Liver (tissue), 9 donors: ENCODE measurements around the gene OSTF1. TPM values are rescaled to one million over a fixed set of nuclear protein-coding genes. Genes with fewer than 3 reads are reported as not detected.
A peak's percentile ranks its signal among the peaks of the same experiment; 100 is the strongest.

Experiments used
- DNase-seq: peaks from one replicate; pipeline ENCODE4 v3.0.0-alpha.2; 2017; ENCODE audit warnings: low spot score
- H3K27ac ChIP-seq, 2 donors: one replicate each; pipeline ENCODE4 v1.7.0; 2013; ENCODE audit warnings: inconsistent platforms in 2 of 2, low read length in 2 of 2, control low read depth in 1 of 2, low read depth in 1 of 2, mild to moderate bottlenecking in 1 of 2
- H3K27me3 ChIP-seq, 4 donors: one replicate each; pipeline versions ENCODE4 v1.6.1 to v1.7.0; 2013; ENCODE audit warnings: low read length in 3 of 4, inconsistent platforms in 1 of 4, mild to moderate bottlenecking in 1 of 4, moderate library complexity in 1 of 4; ENCODE audit not compliant: control insufficient read depth in 4 of 4, insufficient read depth in 4 of 4
- H3K36me3 ChIP-seq, 4 donors: one replicate each; pipeline versions ENCODE4 v1.6.1 to v1.7.0; 2013; ENCODE audit warnings: low read length in 3 of 4, mild to moderate bottlenecking in 3 of 4, low read depth in 1 of 4, moderate library complexity in 1 of 4; ENCODE audit not compliant: control insufficient read depth in 4 of 4, insufficient read depth in 3 of 4
- H3K4me1 ChIP-seq, 4 donors: one replicate each; pipeline versions ENCODE4 v1.6.1 to v1.7.0; 2013; ENCODE audit warnings: low read length in 3 of 4, mild to moderate bottlenecking in 3 of 4, moderate library complexity in 1 of 4; ENCODE audit not compliant: control insufficient read depth in 4 of 4, insufficient read depth in 4 of 4
- H3K4me3 ChIP-seq, 3 donors: one replicate each; pipeline versions ENCODE4 v1.6.1 to v1.7.0; 2013; ENCODE audit warnings: low read length in 3 of 3, control low read depth in 1 of 3, low read depth in 1 of 3, mild to moderate bottlenecking in 1 of 3
- H3K9ac ChIP-seq, 2 donors: one replicate each; pipeline ENCODE4 v1.7.0; 2013; ENCODE audit warnings: low read length in 2 of 2, mild to moderate bottlenecking in 2 of 2, moderate library complexity in 2 of 2, control low read depth in 1 of 2, low read depth in 1 of 2
- H3K9me3 ChIP-seq, 4 donors: one replicate each; pipeline versions ENCODE4 v1.6.1 to v1.7.0; 2013; ENCODE audit warnings: low read length in 3 of 4; ENCODE audit not compliant: control insufficient read depth in 4 of 4
- EGR1 ChIP-seq, 2 donors: IDR thresholded peaks; 2 replicates each; pipeline ENCODE4 v1.6.1; 2016 to 2018; ENCODE audit warnings: antibody characterized with exemption in 2 of 2, low read depth in 2 of 2
- FOXA1 ChIP-seq: IDR thresholded peaks from 2 replicates; pipeline ENCODE4 v1.6.1; 2016; ENCODE audit warnings: antibody characterized with exemption
- FOXA2 ChIP-seq: IDR thresholded peaks from 2 replicates; pipeline ENCODE4 v1.6.1; 2016; ENCODE audit warnings: antibody characterized with exemption
- GABPA ChIP-seq, 2 donors: IDR thresholded peaks in 1 of 2; conservative IDR thresholded peaks in 1 of 2; 2 replicates each; pipeline ENCODE4 v1.6.1; 2016; ENCODE audit warnings: antibody characterized with exemption in 2 of 2, mild to moderate bottlenecking in 1 of 2, moderate library complexity in 1 of 2
- HNF4A ChIP-seq, 2 donors: conservative IDR thresholded peaks; 2 replicates each; pipeline ENCODE4 v1.6.1; 2016; ENCODE audit warnings: antibody characterized with exemption in 2 of 2, mild to moderate bottlenecking in 2 of 2
- HNF4G ChIP-seq: IDR thresholded peaks from 2 replicates; pipeline ENCODE4 v1.6.1; 2016; ENCODE audit warnings: antibody characterized with exemption
- JUND ChIP-seq, 2 donors: IDR thresholded peaks; 2 replicates each; pipeline ENCODE4 v1.6.1; 2016; ENCODE audit warnings: antibody characterized with exemption in 2 of 2
- NR2F2 ChIP-seq: IDR thresholded peaks from 2 replicates; pipeline ENCODE4 v1.6.1; 2016; ENCODE audit warnings: antibody characterized with exemption
- RAD21 ChIP-seq, 2 donors: IDR thresholded peaks; 2 replicates each; pipeline ENCODE4 v1.6.1; 2016; ENCODE audit warnings: antibody characterized with exemption in 2 of 2, mild to moderate bottlenecking in 2 of 2
- REST ChIP-seq: IDR thresholded peaks from 2 replicates; pipeline ENCODE4 v1.6.1; 2016; ENCODE audit warnings: antibody characterized with exemption, mild to moderate bottlenecking
- RXRA ChIP-seq, 2 donors: IDR thresholded peaks; 2 replicates each; pipeline ENCODE4 v1.6.1; 2017 to 2018; ENCODE audit warnings: antibody characterized with exemption in 2 of 2, mild to moderate bottlenecking in 1 of 2
- SP1 ChIP-seq: IDR thresholded peaks from 2 replicates; pipeline ENCODE4 v1.6.1; 2018; ENCODE audit warnings: antibody characterized with exemption, mild to moderate bottlenecking
- TAF1 ChIP-seq: conservative IDR thresholded peaks from 2 replicates; pipeline ENCODE4 v1.6.1; 2016; ENCODE audit warnings: antibody characterized with exemption, mild to moderate bottlenecking
- YY1 ChIP-seq: IDR thresholded peaks from 2 replicates; pipeline ENCODE4 v1.6.1; 2016; ENCODE audit warnings: antibody characterized with exemption, mild to moderate bottlenecking
- WGBS: extraction: QIAGEN DNeasy Blood & Tissue Kit; methylation state at CpG from one replicate; pipeline ENCODE4 v1.1.7; 2013; 5-methylcytosine and 5-hydroxymethylcytosine counted together
- polyA plus RNA-seq, 2 donors: library from polyadenylated mRNA; stranded (reverse) in 1 of 2; unstranded in 1 of 2; fragments of 200-250 nt in 1 of 2; fragments of >200 nt in 1 of 2; fragmentation: Nextera tagmentation in 1 of 2; extraction: Ambion mirVana in 1 of 2; gene quantifications; one replicate each; pipeline versions ENCODE4 v1.2.1 to v1.2.3, GENCODE V29; 2013 to 2015
- total RNA-seq, 2 donors: library from RNA; depleted of rRNA; stranded (reverse); fragments of >200 nt; gene quantifications; one replicate each; pipeline ENCODE4 v1.2.3, GENCODE V29; 2014
- TF ChIP-seq, protein P1 (sequence below): IDR thresholded peaks from 2 replicates; pipeline ENCODE4 v1.6.1; 2016; ENCODE audit warnings: antibody characterized with exemption
- TF ChIP-seq, protein P2 (sequence below): IDR thresholded peaks from 2 replicates; pipeline ENCODE4 v1.6.1; 2016; ENCODE audit warnings: antibody characterized with exemption
- TF ChIP-seq, protein P3 (sequence below): fragments of 150-350 bp; IDR thresholded peaks from 2 replicates; pipeline ENCODE4 v1.5.1; 2017; ENCODE audit warnings: improper control_type of control experiment, low read depth, low read length; ENCODE audit not compliant: missing input control
- TF ChIP-seq, protein P4 (sequence below): IDR thresholded peaks from 2 replicates; pipeline ENCODE4 v1.6.1; 2016; ENCODE audit warnings: antibody characterized with exemption
- donor health status: healthy.
- donor health status: healthy.
- donor health status: healthy.
- donor health status: healthy.
- donor health status: healthy.

The OSTF1 gene
- total RNA-seq = 10 to 100 TPM; 26.9 to 29.7 TPM
- 10 to 100 TPM; 19.8 to 26.9 TPM for polyA plus RNA-seq

- peak within 1 kb of the TSS; percentile 90 to 94 (median 92) for H3K4me3 ChIP-seq
- H3K27me3 ChIP-seq = no peaks in the 10 kb centered on the region
- no peaks in the 10 kb centered on the region for H3K36me3 ChIP-seq
- DNase-seq = peak; percentile 91
- peak within 1 kb of the TSS; percentile 94 to 96 for H3K27ac ChIP-seq
- H3K9ac ChIP-seq = peak within 1 kb of the TSS; percentile 85 to 92
- under 1% methylated on average over 93 of the region's 93 CpGs for WGBS
- H3K4me1 ChIP-seq = peaks cover 12 to 66% (median 43%) of the 10 kb centered on the region in 4 donors
- no peaks in the 10 kb centered on the region for H3K9me3 ChIP-seq
- TF ChIP-seq JUND (IDR thresholded peaks at IDR 0.05) (no peak), GABPA (IDR thresholded peaks at IDR 0.05 in 1 of 2, conservative IDR thresholded peaks at IDR 0.05 in 1 of 2) (no peak), HNF4G (no peak), HNF4A (conservative IDR thresholded peaks at IDR 0.05) (no peak), TAF1 (peak; percentile 27), YY1 (peak; percentile 3), RAD21 (IDR thresholded peaks at IDR 0.05) (no peak), NR2F2 (no peak), FOXA1 (no peak), REST (no peak), RXRA (IDR thresholded peaks at IDR 0.05) (no peak), EGR1 (IDR thresholded peaks at IDR 0.05; ENCODE audit: low read depth in 2 of 2) (no peak), SP1 (no peak), FOXA2 (no peak)
- TF ChIP-seq, protein P1, sequence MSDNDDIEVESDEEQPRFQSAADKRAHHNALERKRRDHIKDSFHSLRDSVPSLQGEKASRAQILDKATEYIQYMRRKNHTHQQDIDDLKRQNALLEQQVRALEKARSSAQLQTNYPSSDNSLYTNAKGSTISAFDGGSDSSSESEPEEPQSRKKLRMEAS = no peak
- TF ChIP-seq, protein P2, sequence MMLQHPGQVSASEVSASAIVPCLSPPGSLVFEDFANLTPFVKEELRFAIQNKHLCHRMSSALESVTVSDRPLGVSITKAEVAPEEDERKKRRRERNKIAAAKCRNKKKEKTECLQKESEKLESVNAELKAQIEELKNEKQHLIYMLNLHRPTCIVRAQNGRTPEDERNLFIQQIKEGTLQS = no peak
- TF ChIP-seq, protein P3, sequence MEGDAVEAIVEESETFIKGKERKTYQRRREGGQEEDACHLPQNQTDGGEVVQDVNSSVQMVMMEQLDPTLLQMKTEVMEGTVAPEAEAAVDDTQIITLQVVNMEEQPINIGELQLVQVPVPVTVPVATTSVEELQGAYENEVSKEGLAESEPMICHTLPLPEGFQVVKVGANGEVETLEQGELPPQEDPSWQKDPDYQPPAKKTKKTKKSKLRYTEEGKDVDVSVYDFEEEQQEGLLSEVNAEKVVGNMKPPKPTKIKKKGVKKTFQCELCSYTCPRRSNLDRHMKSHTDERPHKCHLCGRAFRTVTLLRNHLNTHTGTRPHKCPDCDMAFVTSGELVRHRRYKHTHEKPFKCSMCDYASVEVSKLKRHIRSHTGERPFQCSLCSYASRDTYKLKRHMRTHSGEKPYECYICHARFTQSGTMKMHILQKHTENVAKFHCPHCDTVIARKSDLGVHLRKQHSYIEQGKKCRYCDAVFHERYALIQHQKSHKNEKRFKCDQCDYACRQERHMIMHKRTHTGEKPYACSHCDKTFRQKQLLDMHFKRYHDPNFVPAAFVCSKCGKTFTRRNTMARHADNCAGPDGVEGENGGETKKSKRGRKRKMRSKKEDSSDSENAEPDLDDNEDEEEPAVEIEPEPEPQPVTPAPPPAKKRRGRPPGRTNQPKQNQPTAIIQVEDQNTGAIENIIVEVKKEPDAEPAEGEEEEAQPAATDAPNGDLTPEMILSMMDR = no peak
- TF ChIP-seq, protein P4, sequence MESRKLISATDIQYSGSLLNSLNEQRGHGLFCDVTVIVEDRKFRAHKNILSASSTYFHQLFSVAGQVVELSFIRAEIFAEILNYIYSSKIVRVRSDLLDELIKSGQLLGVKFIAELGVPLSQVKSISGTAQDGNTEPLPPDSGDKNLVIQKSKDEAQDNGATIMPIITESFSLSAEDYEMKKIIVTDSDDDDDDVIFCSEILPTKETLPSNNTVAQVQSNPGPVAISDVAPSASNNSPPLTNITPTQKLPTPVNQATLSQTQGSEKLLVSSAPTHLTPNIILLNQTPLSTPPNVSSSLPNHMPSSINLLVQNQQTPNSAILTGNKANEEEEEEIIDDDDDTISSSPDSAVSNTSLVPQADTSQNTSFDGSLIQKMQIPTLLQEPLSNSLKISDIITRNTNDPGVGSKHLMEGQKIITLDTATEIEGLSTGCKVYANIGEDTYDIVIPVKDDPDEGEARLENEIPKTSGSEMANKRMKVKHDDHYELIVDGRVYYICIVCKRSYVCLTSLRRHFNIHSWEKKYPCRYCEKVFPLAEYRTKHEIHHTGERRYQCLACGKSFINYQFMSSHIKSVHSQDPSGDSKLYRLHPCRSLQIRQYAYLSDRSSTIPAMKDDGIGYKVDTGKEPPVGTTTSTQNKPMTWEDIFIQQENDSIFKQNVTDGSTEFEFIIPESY = no peak
Observed at GRCh38 chr9:75087824-75088645, at the start of gene OSTF1, which contains the start of gene NMRK1. OSTF1 (plus strand) TSS chr9:75088514; CDS start chr9:75088693, 179 bp downstream. NMRK1 (minus strand) TSS chr9:75088155; CDS start chr9:75083115, 5,040 bp downstream.
